PC-3 (cell line): ENCODE measurements around the gene CNIH1.

Experiments
- CTCF ChIP-seq: fragments of 300-600 bp; sonication (generic); conservative IDR thresholded peaks from 2 replicates; pipeline ENCODE4 v1.5.1; 2017; ENCODE audit warnings: antibody characterized with exemption, low read depth, mild to moderate bottlenecking, low read length
- EZH2 ChIP-seq: fragments of 300-600 bp; sonication (generic); IDR thresholded peaks from one replicate; pipeline ENCODE4 v1.6.1; 2017; ENCODE audit warnings: antibody characterized with exemption, mild to moderate bottlenecking, low read length; ENCODE audit not compliant: unreplicated experiment
- EZH2phosphoT487 ChIP-seq: fragments of 300-600 bp; sonication (generic); IDR thresholded peaks from 2 replicates; pipeline ENCODE4 v1.6.1; 2018; ENCODE audit warnings: mild to moderate bottlenecking, antibody characterized with exemption, low read length, borderline replicate concordance

- no peak for TF ChIP-seq EZH2
- TF ChIP-seq CTCF, result no peak
- TF ChIP-seq EZH2phosphoT487, result no peak
Measured at GRCh38 chr14:54387328-54387727, 53.8 kb downstream of the CNIH1 start.
